Measurements from ENCODE around the gene SLC1A7. TPM values are rescaled to one million over a fixed set of nuclear protein-coding genes. Genes with fewer than 3 reads are reported as not detected.

SLC1A7 gene
- total RNA-seq, 2 experiments from 2014 or later: not detected

- POLR2A ChIA-PET: no interaction called here
- no peak overlapping the region for H3K27ac Mint-ChIP-seq
- CTCF ChIA-PET: no interaction called here
- H3K4me1 Mint-ChIP-seq (ENCODE audit: low read depth): no peaks in the 10 kb centered on the region
- H3K27me3 Mint-ChIP-seq: no peaks in the 10 kb centered on the region
- no peaks in the 10 kb centered on the region for H3K36me3 Mint-ChIP-seq
- intact Hi-C loops (cut with micrococcal nuclease): no loop called here
- H3K4me3 Mint-ChIP-seq: no peak overlapping the region
- H3K9me3 Mint-ChIP-seq: no peaks in the 10 kb centered on the region
- no peak for DNase-seq
Measured at GRCh38 chr1:53079251-53079650, 63.2 kb downstream of the SLC1A7 start.

- Mint-ChIP-seq H3K36me3 (no peaks in the 10 kb centered on the region), H3K27me3 (no peaks in the 10 kb centered on the region), H3K4me3 (no peak overlapping the region), H3K9me3 (no peaks in the 10 kb centered on the region), H3K4me1 (ENCODE audit: low read depth) (no peaks in the 10 kb centered on the region), H3K27ac (no peak overlapping the region)
- ChIA-PET POLR2A (interaction anchor here (0.6 kb wide), 1 partner anchor 118 kb away, joined by 3 read pairs; no protein-coding TSS in a partner anchor), CTCF (no interaction called here)
- DNase-seq: no peak
- intact Hi-C loops (cut with micrococcal nuclease): no loop called here
Measured at GRCh38 chr1:53078333-53079101, 63.9 kb downstream of the SLC1A7 start.

GRCh38 chr1:53077599-53077965 lies 64.9 kb downstream of the SLC1A7 start:
- Mint-ChIP-seq H3K4me3 (no peak overlapping the region), H3K9me3 (no peaks in the 10 kb centered on the region), H3K36me3 (no peaks in the 10 kb centered on the region), H3K27me3 (no peaks in the 10 kb centered on the region), H3K27ac (no peak overlapping the region), H3K4me1 (ENCODE audit: low read depth) (no peaks in the 10 kb centered on the region)
- DNase-seq: no peak
- CTCF ChIA-PET: no interaction called here
- POLR2A ChIA-PET: no interaction called here
- intact Hi-C loops (cut with micrococcal nuclease): no loop called here

- no peak for DNase-seq
- Mint-ChIP-seq H3K36me3 (no peaks in the 10 kb centered on the region), H3K27ac (no peak overlapping the region), H3K9me3 (no peaks in the 10 kb centered on the region), H3K4me1 (ENCODE audit: low read depth) (no peaks in the 10 kb centered on the region), H3K4me3 (no peak overlapping the region), H3K27me3 (no peaks in the 10 kb centered on the region)
- CTCF ChIA-PET: no interaction called here
- POLR2A ChIA-PET: no interaction called here
- intact Hi-C loops (cut with micrococcal nuclease): no loop called here
Measured at GRCh38 chr1:53076721-53077598, 65.5 kb downstream of the SLC1A7 start.

- intact Hi-C loops (cut with micrococcal nuclease): no loop called here
- H3K9me3 Mint-ChIP-seq: no peaks in the 10 kb centered on the region
Measured at GRCh38 chr1:53076165-53076564, 66.3 kb downstream of the SLC1A7 start.

GRCh38 chr1:53075761-53076163 lies 66.7 kb downstream of the SLC1A7 start:
- CTCF ChIA-PET: no interaction called here
- H3K27ac Mint-ChIP-seq: no peak overlapping the region

More at GRCh38 chr1:53076165-53076564, 66.3 kb downstream of the SLC1A7 start:
- ChIA-PET CTCF (no interaction called here), POLR2A (no interaction called here)
- H3K27ac Mint-ChIP-seq: no peak overlapping the region
- no peaks in the 10 kb centered on the region for H3K36me3 Mint-ChIP-seq
- no peaks in the 10 kb centered on the region for H3K4me1 Mint-ChIP-seq (ENCODE audit: low read depth)
- H3K4me3 Mint-ChIP-seq: no peak overlapping the region
- no peaks in the 10 kb centered on the region for H3K27me3 Mint-ChIP-seq
- DNase-seq: no peak

GRCh38 chr1:53075206-53075605 lies 67.2 kb downstream of the SLC1A7 start:
- POLR2A ChIA-PET: no interaction called here
- no peaks in the 10 kb centered on the region for H3K36me3 Mint-ChIP-seq
- no peak for DNase-seq
- no peak overlapping the region for H3K27ac Mint-ChIP-seq
- H3K4me3 Mint-ChIP-seq: no peak overlapping the region
- no peaks in the 10 kb centered on the region for H3K27me3 Mint-ChIP-seq
- H3K4me1 Mint-ChIP-seq (ENCODE audit: low read depth): no peaks in the 10 kb centered on the region
- no peaks in the 10 kb centered on the region for H3K9me3 Mint-ChIP-seq
- intact Hi-C loops (cut with micrococcal nuclease): no loop called here
- CTCF ChIA-PET: no interaction called here

More at GRCh38 chr1:53075761-53076163, 66.7 kb downstream of the SLC1A7 start:
- no peak overlapping the region for H3K4me3 Mint-ChIP-seq
- no peaks in the 10 kb centered on the region for H3K9me3 Mint-ChIP-seq
- intact Hi-C loops (cut with micrococcal nuclease): no loop called here
- POLR2A ChIA-PET: no interaction called here
- no peaks in the 10 kb centered on the region for H3K36me3 Mint-ChIP-seq
- no peak for DNase-seq
- H3K27me3 Mint-ChIP-seq: no peaks in the 10 kb centered on the region
- no peaks in the 10 kb centered on the region for H3K4me1 Mint-ChIP-seq (ENCODE audit: low read depth)

GRCh38 chr1:53074313-53075154 lies 67.9 kb downstream of the SLC1A7 start:
- intact Hi-C loops (cut with micrococcal nuclease): no loop called here
- no peaks in the 10 kb centered on the region for H3K9me3 Mint-ChIP-seq
- H3K36me3 Mint-ChIP-seq: no peaks in the 10 kb centered on the region
- H3K27me3 Mint-ChIP-seq: no peaks in the 10 kb centered on the region
- no peaks in the 10 kb centered on the region for H3K4me1 Mint-ChIP-seq (ENCODE audit: low read depth)
- ChIA-PET POLR2A (no interaction called here), CTCF (no interaction called here)
- no peak for DNase-seq
- H3K4me3 Mint-ChIP-seq: no peak overlapping the region
- no peak overlapping the region for H3K27ac Mint-ChIP-seq

- no peaks in the 10 kb centered on the region for H3K4me1 Mint-ChIP-seq (ENCODE audit: low read depth)
- H3K9me3 Mint-ChIP-seq: no peaks in the 10 kb centered on the region
- H3K27me3 Mint-ChIP-seq: no peaks in the 10 kb centered on the region
- DNase-seq: no peak
- ChIA-PET POLR2A (interaction anchor here (0.7 kb wide), 1 partner anchor 240 kb away, joined by 3 read pairs; no protein-coding TSS in a partner anchor), CTCF (no interaction called here)
- H3K27ac Mint-ChIP-seq: no peak overlapping the region
- H3K4me3 Mint-ChIP-seq: no peak overlapping the region
- intact Hi-C loops (cut with micrococcal nuclease): no loop called here
- H3K36me3 Mint-ChIP-seq: no peaks in the 10 kb centered on the region
Measured at GRCh38 chr1:53073868-53074311, 68.5 kb downstream of the SLC1A7 start.

GRCh38 chr1:53073287-53073686 lies 69.2 kb downstream of the SLC1A7 start:
- intact Hi-C loops (cut with micrococcal nuclease): no loop called here
- no peak overlapping the region for H3K4me3 Mint-ChIP-seq
- H3K27me3 Mint-ChIP-seq: no peaks in the 10 kb centered on the region
- H3K9me3 Mint-ChIP-seq: no peaks in the 10 kb centered on the region
- H3K4me1 Mint-ChIP-seq (ENCODE audit: low read depth): no peaks in the 10 kb centered on the region
- ChIA-PET POLR2A (interaction anchor here (0.7 kb wide), 1 partner anchor 240 kb away, joined by 3 read pairs; no protein-coding TSS in a partner anchor), CTCF (no interaction called here)
- DNase-seq: no peak
- H3K36me3 Mint-ChIP-seq: no peaks in the 10 kb centered on the region
- no peak overlapping the region for H3K27ac Mint-ChIP-seq

GRCh38 chr1:53071915-53072314 lies 70.5 kb downstream of the SLC1A7 start:
- no peaks in the 10 kb centered on the region for H3K36me3 Mint-ChIP-seq
- intact Hi-C loops (cut with micrococcal nuclease): no loop called here
- no peak overlapping the region for H3K27ac Mint-ChIP-seq
- POLR2A ChIA-PET: no interaction called here
- DNase-seq: no peak
- CTCF ChIA-PET: no interaction called here
- no peaks in the 10 kb centered on the region for H3K27me3 Mint-ChIP-seq
- H3K9me3 Mint-ChIP-seq: no peaks in the 10 kb centered on the region
- H3K4me1 Mint-ChIP-seq (ENCODE audit: low read depth): no peaks in the 10 kb centered on the region
- no peak overlapping the region for H3K4me3 Mint-ChIP-seq

- ChIA-PET CTCF (no interaction called here), POLR2A (no interaction called here)
- Mint-ChIP-seq H3K9me3 (no peaks in the 10 kb centered on the region), H3K27me3 (no peaks in the 10 kb centered on the region), H3K4me1 (ENCODE audit: low read depth) (no peaks in the 10 kb centered on the region), H3K27ac (no peak overlapping the region), H3K36me3 (no peaks in the 10 kb centered on the region), H3K4me3 (no peak overlapping the region)
- no peak for DNase-seq
- intact Hi-C loops (cut with micrococcal nuclease): no loop called here
Measured at GRCh38 chr1:53071167-53071865, 71.1 kb downstream of the SLC1A7 start.

Data from activated CD4-positive, alpha-beta memory T cell treated with anti-CD3 and anti-CD28 coated beads for 36 hours (primary cell).